ENCODE results near the gene CFHR4. TPM values are rescaled to one million over a fixed set of nuclear protein-coding genes. Genes with fewer than 3 reads are reported as not detected.

The CFHR4 gene
- total and polyA plus RNA-seq, 2 of the 4 experiments (the other 2 are of a cell fraction) = not detected

GRCh38 chr1:196873385-196873784 is 14.5 kb upstream of the CFHR4 start:
- H3K4ac ChIP-seq (ENCODE audit: low read depth, low read length) = no peak overlapping the region
- no peak overlapping the region for H4K5ac ChIP-seq (ENCODE audit: low read depth, low read length)
- H3K9me3 ChIP-seq (ENCODE audit: control insufficient read depth, insufficient read depth, low read length) = no peaks in the 10 kb centered on the region
- ATAC-seq (ENCODE audit: low read depth) (no peak), DNase-seq (no peak)
- no peak overlapping the region for H3K4me3 ChIP-seq (ENCODE audit: insufficient read depth, low read depth, low read length)
- dilution Hi-C loops (cut with HindIII; ENCODE audit: low sequenced_read_pairs, unreplicated experiment) (no loop called here), intact Hi-C loops (cut with micrococcal nuclease) (no loop called here), in situ Hi-C loops (cut with MboI; ENCODE audit: low sequenced_read_pairs) (no loop called here)
- no peak overlapping the region for H4K91ac ChIP-seq (ENCODE audit: insufficient read depth, low read depth, low read length)
- no peak overlapping the region for H3K9ac ChIP-seq (ENCODE audit: low read depth, low read length)
- no peaks in the 10 kb centered on the region for H3K9me1 ChIP-seq (ENCODE audit: insufficient read depth, low read length)
- TF ChIP-seq BHLHE40 (IDR thresholded peaks at IDR 0.05; ENCODE audit: low read depth, low read length) (no peak), RCOR1 (IDR thresholded peaks at IDR 0.05; ENCODE audit: insufficient replicate concordance, low read length) (no peak), NFE2L2 (IDR thresholded peaks at IDR 0.05; ENCODE audit: low read depth, low read length) (no peak), MAZ (IDR thresholded peaks at IDR 0.05; ENCODE audit: borderline replicate concordance, low read depth, low read length) (no peak), CHD1 (IDR thresholded peaks at IDR 0.05; ENCODE audit: low read depth, low read length) (no peak), RAD21 (IDR thresholded peaks at IDR 0.05; ENCODE audit: low read length) (no peak), SMC3 (IDR thresholded peaks at IDR 0.05; ENCODE audit: low read depth, low read length) (no peak), CTCF (conservative IDR thresholded peaks at IDR 0.05; ENCODE audit: low read depth, low read length) (no peak), USF2 (IDR thresholded peaks at IDR 0.05; ENCODE audit: low read depth, low read length) (no peak), FOS (IDR thresholded peaks at IDR 0.05; ENCODE audit: low read depth, low read length) (no peak), MAFK (IDR thresholded peaks at IDR 0.05; ENCODE audit: low read depth, low read length) (no peak), RFX5 (IDR thresholded peaks at IDR 0.05; ENCODE audit: low read depth, low read length) (no peak), POLR2A (IDR thresholded peaks at IDR 0.05; ENCODE audit: low read depth, low read length) (no peak), CEBPB (IDR thresholded peaks at IDR 0.05; ENCODE audit: low read depth, low read length) (no peak), ELK1 (IDR thresholded peaks at IDR 0.05; ENCODE audit: borderline replicate concordance, low read depth, low read length) (no peak), MXI1 (IDR thresholded peaks at IDR 0.05; ENCODE audit: borderline replicate concordance, low read depth, low read length) (no peak)
- no peak overlapping the region for H3K4me2 ChIP-seq (ENCODE audit: low read depth, low read length)
- no peak overlapping the region for H3K56ac ChIP-seq (ENCODE audit: extremely low read depth, insufficient read depth, low read length)
- no peak overlapping the region for H2BK20ac ChIP-seq (ENCODE audit: low read depth, low read length)
- ChIA-PET CTCF (no interaction called here), POLR2A (ENCODE audit: unreplicated experiment) (no interaction called here)
- H4K20me1 ChIP-seq (ENCODE audit: insufficient read depth, low read length) = no peaks in the 10 kb centered on the region
- H2AK9ac ChIP-seq (replicated peaks; ENCODE audit: low read depth, low read length, poor library complexity) = no peak overlapping the region
- H2AK5ac ChIP-seq (ENCODE audit: low read depth, low read length) = no peak overlapping the region
- H2BK15ac ChIP-seq (ENCODE audit: low read depth, low read length) = no peak overlapping the region
- H2BK5ac ChIP-seq (ENCODE audit: low read depth, low read length, poor library complexity, severe bottlenecking) = no peak overlapping the region
- H3K18ac ChIP-seq (ENCODE audit: low read depth, low read length) = no peak overlapping the region
- H3K27ac ChIP-seq (ENCODE audit: insufficient read depth, low read length) = no peak overlapping the region
- no peaks in the 10 kb centered on the region for H3K36me3 ChIP-seq (ENCODE audit: control insufficient read depth, insufficient read depth, low read length)
- WGBS, 2 experiments (ENCODE audit: extremely low coverage in 2 of 2, insufficient read length in 1 of 2) = no CpG with 5 or more reads among the region's 4 CpGs
- H2BK120ac ChIP-seq (ENCODE audit: low read depth, low read length) = no peak overlapping the region
- no peak overlapping the region for H3K23ac ChIP-seq (ENCODE audit: low read depth, low read length)
- no TSS peak for BruUV-seq (replicated peaks)
- no peak overlapping the region for H2AFZ ChIP-seq (replicated peaks; ENCODE audit: low read length, poor library complexity)
- H3K27me3 ChIP-seq (ENCODE audit: control insufficient read depth, insufficient read depth, low read length) = no peaks in the 10 kb centered on the region
- no peaks in the 10 kb centered on the region for H3K79me1 ChIP-seq (ENCODE audit: low read depth in 1 of 2, low read length in 2 of 2)
- H3K14ac ChIP-seq (replicated peaks; ENCODE audit: low read depth, low read length) = no peak overlapping the region
- no peaks in the 10 kb centered on the region for H3K4me1 ChIP-seq (ENCODE audit: control insufficient read depth, insufficient read depth, low read length)
- H4K8ac ChIP-seq (ENCODE audit: low read depth in 2 of 2, low read length in 2 of 2) = no peak overlapping the region
